ENCODE data around the gene USP49.

DNA sequence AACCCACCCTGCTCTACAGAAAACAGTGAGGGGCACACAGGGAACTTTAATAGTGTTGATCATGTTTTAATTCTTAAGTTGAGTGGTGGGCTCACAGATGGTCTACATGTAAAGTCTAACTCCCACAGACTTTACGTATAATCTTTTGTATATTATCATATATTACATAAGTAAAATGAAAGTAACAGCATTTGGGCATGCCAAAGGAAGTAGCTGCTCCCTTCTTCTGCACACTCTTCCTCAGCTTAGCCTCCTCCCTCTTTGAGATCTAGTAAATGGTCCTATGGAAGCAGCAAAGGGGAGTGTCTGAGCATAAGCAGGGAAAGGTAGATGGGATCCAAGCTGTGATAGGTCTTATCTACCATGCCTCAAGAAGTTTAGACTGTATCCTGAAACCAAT, 14.6 kb upstream of the USP49 start:
- no peak for TF ChIP-seq POLR2A (IDR thresholded peaks at IDR 0.05; ENCODE audit: low read depth, low read length)
- no peak for TF ChIP-seq POLR2AphosphoS5 (IDR thresholded peaks at IDR 0.05; ENCODE audit: low read depth, low read length)

Measured in GM12892 (cell line).